Globus pallidus (tissue), 1 donor: ENCODE measurements around the gene RAB24.
"Not testable (repeated sequence)": the region's sequence is repeated elsewhere in the genome, so short reads cannot be mapped to it uniquely, and the experiment has no call there.

Experiments
- DNase-seq: peaks from one replicate; pipeline ENCODE4 v3.0.0-alpha.2; 2015; ENCODE audit warnings: low spot score

Gene RAB24

DNA sequence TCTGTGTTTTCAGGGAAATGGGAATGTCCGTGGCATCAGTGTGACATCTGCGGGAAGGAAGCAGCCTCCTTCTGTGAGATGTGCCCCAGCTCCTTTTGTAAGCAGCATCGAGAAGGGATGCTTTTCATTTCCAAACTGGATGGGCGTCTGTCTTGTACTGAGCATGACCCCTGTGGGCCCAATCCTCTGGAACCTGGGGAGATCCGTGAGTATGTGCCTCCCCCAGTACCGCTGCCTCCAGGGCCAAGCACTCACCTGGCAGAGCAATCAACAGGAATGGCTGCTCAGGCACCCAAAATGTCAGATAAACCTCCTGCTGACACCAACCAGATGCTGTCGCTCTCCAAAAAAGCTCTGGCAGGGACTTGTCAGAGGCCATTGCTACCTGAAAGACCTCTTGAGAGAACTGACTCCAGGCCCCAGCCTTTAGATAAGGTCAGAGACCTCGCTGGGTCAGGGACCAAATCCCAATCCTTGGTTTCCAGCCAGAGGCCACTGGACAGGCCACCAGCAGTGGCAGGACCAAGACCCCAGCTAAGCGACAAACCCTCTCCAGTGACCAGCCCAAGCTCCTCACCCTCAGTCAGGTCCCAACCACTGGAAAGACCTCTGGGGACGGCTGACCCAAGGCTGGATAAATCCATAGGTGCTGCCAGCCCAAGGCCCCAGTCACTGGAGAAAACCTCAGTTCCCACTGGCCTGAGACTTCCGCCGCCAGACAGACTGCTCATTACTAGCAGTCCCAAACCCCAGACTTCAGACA lies 9.5 kb downstream of the RAB24 start:
- no peak for DNase-seq

- no peak for DNase-seq
Measured at GRCh38 chr5:177291735-177292134, 11.8 kb downstream of the RAB24 start.

DNA sequence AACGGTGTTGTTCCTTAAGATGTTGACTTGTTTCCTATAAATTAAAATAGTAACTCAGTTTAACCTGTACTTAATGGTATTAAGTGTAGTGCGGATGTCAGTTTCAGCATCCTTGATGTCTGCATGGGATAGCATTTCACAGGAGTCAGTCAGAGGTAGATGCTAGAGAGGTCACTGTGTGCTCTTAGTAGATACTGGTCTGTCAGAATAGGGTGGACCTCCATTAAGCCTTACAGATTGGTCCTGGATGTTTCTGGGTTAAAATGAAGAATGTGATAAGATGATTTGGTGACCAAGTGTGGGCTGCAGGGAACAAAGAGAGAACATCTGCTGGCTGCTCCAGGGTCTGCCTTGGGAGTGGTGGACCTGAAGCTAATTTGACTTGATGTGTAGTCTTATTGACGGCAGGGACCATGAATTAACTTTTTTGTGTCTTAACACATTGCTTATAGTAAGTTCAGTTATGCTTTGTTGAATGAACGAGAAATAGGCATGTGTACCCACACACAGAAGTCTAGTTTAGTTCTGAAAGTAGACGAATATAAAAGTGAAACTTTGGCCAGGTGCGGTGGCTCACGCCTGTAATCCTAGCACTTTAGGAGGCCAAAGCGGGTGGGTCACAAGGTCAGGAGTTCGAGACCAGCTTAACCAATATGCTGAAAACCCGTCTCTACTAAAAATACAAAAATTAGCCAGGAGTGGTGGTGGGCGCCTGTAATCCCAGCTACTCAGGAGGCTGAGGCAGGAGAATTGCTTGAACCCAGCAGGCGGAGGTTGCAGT lies 12.5 kb downstream of the RAB24 start:
- no peak for DNase-seq

DNA sequence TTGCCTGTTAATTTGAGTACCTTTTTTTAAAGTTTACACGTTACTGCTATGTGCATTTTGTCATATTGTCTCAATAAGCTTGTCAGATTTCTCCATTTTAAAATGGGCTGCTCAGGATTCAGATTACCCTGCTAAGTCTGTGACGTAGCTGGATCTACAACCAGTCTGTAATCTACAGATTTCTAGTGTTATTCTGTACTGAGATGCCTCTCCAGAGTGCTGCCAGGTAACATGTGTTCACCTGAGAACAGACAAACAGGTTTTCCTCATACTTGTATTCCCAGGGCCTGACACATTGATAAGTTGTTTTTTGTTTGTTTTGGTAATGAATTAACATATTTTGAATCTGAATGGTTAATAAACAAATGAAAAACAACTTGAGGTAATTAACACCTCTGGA lies 15.3 kb downstream of the RAB24 start:
- no peak for DNase-seq

DNA sequence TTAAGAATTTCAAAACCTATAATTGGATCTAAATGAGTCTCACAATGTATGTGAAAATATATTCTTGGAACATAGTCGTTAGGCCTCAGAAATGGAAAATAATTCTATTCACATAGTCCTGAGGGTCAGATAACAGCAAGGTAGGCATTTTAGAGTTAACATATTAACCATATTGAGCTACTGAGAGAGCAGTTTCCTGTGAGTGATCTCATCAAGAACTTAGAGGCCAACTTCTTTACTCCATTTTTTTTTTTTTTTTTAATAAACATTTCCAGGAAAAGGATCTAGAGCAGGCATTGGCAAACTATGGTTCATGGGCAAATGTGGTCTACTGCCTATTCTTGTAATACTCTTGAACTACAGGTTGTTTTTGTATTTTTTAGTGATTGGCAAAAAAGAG lies 26.6 kb downstream of the RAB24 start:
- no peak for DNase-seq

- no peak for DNase-seq
Measured at GRCh38 chr5:177275883-177276282, 27.6 kb downstream of the RAB24 start.

DNA sequence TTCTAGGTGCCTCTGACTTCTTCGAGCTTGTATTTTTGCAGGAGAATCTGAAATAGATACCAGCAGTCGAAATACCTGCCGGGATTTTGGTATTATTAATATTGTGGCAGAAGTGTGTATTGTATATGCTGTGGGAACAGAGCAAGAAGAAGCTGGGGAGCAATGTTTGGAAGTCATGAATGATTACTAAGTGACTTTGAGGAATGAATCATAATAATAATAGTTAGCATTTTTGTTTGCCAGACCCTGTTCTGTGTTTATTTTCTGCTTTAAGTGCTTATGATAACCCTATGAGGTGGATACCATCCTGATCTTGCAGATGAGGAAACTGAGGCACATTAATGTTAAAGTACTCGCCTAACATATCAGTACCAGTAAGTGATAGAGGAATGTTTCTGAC lies 32.4 kb downstream of the RAB24 start:
- DNase-seq = no peak

GRCh38 chr5:177270653-177271052 lies 32.9 kb downstream of the RAB24 start:
- no peak for DNase-seq

DNA sequence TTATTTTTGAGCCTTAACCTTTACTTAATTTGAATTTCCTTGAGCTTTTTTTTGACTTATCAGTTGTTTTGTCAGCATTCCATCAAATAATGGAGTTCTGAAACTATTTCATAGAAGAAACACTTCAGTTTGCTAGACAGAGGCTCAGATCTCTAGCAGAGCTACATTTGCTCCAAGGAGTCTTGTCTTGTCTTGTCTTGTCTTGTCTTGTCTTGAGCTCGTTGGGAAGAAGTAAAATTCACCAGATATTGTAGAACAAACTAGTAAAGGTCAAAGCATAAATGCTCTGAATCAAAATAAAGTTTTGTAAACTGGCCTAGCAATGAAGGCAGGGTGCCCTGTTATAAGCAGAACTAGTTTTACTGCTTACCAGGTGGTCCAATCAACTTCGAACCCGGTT lies 33.5 kb downstream of the RAB24 start:
- no peak for DNase-seq

- DNase-seq = no peak
Measured at GRCh38 chr5:177269232-177269895, 34.2 kb downstream of the RAB24 start.

- no peak for DNase-seq
Measured at GRCh38 chr5:177265395-177265794, 38.1 kb downstream of the RAB24 start.

GRCh38 chr5:177264178-177264577 lies 39.3 kb downstream of the RAB24 start:
- no peak for DNase-seq

- DNase-seq = no peak
Measured at GRCh38 chr5:177261510-177261909, 42.0 kb downstream of the RAB24 start.

DNA sequence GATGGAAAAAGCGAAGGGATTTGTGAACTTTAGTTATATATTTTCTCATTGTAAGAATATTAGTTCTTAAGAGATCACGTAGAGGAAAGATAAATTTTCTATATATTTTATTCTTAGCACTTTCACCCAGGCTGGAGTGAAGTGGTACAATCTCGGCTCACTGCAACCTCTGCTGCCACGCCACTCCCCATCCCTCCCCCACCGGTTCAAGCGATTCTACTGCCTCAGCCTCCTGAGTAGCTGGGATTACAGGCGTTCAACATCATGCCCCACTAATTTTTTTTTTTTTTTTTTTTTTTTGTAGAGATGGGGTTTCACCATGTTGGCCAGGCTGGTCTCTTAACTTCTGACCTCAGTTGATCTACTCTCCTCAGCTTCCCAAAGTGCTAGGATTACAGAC lies 42.6 kb downstream of the RAB24 start:
- DNase-seq = no peak

DNA sequence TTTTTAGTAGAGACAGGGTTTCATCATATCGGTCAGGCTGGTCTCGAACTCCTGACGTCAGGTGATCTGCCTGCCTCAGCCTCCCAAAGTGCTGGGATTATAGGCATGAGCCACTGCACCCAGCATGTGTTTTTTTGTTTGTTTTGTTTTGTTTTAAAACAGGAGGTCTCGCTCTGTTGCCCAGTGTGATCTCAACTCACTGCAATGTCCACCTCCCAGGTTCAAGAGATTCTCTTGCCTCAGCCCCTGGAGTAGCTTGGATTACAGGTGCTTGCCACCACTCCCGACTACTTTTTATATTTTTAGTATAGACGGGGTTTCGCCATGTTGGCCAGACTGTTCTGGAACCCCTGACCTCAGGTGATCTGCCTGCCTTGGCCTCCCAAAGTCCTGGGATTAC lies 44.8 kb downstream of the RAB24 start:
- not testable (repeated sequence) for DNase-seq

DNA sequence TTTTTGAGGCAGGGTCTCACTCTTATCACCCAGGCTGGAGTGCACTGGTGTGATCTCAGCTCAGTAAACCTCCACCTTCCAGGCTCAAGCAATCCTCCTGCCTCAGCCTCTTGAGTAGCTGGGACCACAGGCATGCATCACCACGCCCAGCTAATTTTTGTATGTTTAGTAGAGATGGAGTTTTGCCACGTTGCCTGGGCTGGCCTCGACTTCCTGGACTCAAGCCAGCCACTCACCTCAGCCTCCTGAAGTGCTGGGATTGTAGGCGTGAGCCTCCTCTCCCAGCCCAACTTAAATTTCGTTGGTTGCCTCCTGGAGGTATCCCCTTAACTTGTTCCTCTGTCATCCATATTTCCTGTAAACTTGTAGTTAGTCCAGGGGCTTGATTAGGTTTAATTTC lies 47.2 kb downstream of the RAB24 start:
- no peak for DNase-seq

- no peak for DNase-seq
Measured at GRCh38 chr5:177253252-177253651, 50.3 kb downstream of the RAB24 start.
